Stimulated activated CD4-positive, alpha-beta T cell treated with anti-CD3 and anti-CD28 coated beads, TNF-alpha, amount 100 ng/mL, for 48 hours (primary cell): ENCODE results near the gene ANXA3.
"Not testable (repeated sequence)": the region's sequence is repeated elsewhere in the genome, so short reads cannot be mapped to it uniquely, and the experiment has no call there.

Experiments used
- DNase-seq, 3 donors: peaks; one replicate each; pipeline ENCODE4 v3.0.0-alpha.2; 2020; ENCODE audit warnings: low read depth in 3 of 3

Gene ANXA3

DNA sequence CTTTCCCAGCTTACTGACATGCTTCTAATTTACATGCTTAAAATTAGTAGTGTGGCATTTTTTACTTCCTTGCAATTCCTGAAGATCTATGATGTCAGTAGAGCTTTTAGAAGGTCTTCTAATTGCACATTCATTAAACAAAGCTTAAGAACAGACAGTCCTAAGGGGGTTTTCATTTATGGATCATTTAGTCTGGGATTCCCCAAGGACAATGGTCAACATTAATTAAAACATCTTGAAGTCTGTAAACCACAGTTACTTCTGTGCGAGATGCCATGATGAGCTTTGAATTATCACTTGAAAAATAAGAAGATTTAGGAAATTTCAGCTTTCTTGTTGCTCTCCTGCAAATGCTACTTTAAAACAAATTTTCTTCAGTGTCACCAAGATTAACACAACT, 20.2 kb downstream of the ANXA3 start:
- no peak for DNase-seq

DNA sequence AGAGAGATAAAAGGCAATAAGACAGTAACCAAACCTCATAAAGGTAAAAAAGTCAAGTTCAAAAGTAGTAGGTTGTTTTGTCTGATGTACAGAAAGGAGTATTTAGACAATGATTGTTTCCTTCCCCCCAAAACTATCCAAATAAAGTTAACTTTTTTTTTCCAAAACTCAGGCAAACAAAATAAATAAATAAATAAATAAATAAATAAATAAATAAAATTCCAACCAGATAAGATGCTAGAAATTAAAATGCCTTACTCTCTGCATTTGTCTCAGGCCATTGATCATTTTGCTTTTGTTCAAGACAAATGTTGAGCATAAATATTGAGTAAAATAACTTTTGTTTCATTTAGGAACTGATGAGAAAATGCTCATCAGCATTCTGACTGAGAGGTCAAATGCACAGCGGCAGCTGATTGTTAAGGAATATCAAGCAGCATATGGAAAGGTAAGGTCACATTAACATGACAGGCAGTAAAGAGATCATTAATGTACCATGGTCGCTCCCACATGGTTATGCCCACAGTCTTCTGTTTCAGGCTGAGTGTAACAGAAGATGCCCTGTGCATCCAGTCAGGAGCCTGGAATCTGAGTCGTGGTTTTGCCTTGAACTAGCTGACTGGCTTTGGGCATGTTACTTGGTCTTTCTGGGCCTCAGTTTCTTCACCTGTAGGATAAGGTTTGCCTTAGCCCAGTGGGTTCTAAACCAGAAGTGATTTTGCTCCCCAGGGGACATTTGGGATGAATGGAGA, 27.3 kb downstream of the ANXA3 start:
- no peak for DNase-seq

DNA sequence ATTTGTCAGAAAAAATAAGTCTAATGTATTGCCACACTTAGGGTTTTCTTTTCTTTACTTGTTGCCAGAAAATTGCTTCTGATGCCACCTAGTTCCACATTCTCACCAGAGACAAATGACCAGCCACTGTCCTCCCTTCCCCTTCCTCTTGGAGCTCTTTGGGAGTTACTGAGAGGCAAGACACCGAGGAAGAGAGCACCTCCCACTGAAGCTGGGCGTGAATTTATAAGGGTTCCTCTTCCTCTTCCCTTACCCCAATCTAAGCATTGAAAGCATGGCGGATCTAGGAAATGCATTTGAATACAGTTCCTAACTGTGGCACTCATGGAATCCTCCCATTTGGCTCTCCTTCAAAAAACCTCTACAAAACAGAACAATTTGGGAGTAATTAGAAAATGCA, 30.0 kb downstream of the ANXA3 start:
- DNase-seq = no peak

DNA sequence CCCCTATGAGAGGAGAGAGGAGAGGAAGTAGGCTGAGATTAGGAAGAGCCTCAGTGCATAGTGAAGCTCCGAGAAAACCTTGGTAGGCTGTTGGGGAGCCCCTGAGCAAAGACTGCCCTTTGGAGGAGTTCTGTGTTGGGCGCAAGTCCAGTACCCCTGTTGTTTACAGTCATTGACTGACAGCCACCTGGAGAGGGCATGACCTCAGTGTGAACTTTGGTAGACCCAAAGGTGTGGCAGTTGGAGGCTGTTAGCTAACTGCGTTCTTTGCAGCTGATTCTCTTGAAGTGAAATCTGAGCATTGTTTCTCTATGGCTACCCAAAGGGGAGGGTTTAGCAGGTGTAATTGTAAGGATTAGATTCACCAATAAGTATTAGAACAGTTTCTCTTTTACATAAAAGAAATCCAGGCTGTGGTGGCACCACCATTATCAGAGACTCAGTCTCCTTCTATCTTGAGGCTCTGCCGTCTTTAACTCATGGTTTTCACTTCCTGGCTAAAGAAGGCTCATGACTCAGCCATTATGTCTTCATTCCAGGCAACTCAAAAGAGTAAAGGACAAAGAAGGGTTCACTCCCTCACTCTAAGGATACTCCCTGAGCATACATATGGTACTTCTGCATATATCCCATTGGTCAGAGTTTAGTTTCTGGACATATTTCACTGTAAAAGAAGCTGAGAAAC, 33.4 kb downstream of the ANXA3 start:
- DNase-seq = no peak

DNA sequence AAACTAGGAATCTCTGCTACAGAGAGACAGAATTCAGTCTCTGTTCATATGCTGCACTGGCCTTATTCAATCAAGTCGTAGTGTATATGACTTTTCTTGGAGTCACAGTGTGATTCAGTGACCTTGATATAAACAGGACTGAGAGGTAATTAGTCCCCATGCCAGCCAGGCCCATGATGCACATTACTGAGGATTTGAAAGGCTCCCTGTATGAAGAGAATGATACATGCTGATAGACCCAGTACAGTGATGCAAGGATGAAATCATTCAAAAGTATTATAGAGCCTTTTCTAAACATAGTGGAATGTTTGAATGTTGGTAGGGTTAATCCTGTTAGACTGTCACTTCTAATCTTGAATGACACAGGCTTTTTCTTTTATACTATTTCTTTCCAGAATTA, 34.1 kb downstream of the ANXA3 start:
- DNase-seq = no peak

DNA sequence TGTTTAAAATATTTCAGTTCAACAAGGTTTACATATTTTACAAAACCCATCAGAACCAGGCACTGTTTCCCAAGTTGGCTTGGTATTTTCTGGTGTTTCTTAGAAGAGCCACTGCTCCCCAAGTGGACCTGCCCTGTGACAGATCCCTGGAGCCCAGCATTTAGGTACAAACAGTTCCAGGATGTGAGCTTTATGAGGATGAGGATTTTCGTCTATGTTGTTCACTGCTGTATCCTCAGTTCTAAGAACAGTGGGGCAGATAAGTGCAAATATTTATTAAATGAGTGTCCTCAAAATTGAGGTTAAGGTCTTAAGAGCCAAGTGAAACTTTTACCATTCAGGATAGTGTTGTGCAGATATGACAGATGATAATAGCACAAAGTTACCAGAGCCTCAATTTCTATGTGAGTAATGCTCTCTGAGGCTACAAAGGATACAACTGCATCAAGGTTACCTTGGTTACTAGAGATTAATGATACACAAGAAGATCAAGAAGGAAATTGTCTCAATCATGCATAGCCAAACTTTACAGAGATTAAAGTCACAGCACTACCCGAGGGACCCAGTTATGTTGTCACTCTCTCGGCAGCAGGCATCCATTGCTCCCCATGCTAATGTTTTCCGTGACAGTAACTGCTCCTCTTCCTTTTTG, 37.5 kb downstream of the ANXA3 start:
- DNase-seq = no peak

DNA sequence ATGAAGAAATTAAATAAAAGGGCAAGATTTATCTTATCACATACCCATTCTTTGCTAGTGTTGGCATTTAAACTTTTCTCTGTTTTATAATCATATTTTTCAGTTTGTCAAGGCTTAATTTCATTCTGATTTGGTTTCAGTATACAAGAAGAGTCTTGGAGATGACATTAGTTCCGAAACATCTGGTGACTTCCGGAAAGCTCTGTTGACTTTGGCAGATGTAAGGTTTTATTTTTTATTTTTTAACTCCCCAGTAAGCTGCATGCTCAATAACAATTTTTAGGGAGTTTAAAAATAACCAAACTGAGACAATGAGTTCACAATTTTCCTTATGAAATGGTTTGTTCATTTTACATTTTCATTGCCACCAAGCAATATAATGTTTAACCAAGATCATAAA, 39.8 kb downstream of the ANXA3 start:
- no peak for DNase-seq

DNA sequence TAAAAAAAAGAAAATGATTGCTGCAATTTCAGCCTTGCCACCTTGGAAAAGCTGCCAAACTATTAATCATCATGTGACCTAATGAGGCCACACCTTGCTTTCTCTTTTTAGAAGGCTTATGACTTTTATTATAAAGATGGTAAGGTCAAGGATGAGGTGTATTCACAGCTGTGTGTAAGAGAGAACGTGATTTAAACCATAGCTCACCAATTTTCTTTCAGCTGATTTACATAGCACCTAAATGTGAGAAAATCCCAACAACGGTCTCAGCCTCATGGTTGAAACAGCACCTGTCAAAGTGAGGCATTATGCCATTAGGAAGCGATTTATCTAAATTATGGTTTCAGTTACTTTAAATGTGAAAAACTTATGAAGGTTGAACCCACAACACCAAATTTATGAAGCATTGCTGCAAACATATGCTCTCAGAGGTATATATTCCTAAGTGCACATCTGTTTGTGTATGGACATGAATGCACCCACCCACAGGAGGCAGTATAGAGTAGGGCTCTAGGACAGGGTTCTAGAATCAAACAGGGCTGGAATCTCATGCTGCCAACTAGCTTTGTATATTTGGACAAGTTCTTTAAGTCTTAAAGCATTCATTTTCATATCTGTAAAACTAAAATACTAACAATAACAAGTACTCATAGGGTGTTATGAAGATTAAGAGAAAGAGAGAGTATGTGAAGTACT, 40.7 kb downstream of the ANXA3 start:
- no peak for DNase-seq

DNA sequence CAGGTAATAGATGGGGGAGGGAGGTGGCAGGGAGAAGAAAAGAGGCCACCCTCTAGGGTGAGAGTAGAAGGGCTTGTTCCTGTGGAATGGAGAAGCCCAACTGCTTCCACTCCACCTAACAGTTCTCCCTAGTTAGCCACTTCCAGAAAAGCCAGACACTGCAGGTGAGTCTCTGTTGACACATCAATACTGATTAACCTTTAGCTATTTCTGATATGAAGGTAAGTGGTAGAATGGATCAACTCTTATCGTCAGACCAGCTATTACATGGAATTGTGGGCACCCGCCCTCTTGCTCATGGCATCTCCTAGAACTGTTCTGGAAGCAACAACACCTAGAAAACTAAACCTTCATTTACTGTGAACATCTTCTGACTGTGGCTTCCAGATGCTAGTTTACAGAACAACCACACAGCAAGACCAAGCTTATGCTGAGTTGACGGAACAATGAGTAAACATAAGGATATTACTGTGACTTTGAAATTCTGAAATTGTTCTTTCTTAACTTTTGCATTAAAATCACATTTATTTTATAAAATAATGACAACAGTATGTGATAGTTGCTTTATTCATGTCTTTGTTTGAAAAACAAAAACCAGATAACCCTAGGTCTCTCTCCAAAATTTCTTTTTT, 44.7 kb downstream of the ANXA3 start:
- DNase-seq = no peak

DNA sequence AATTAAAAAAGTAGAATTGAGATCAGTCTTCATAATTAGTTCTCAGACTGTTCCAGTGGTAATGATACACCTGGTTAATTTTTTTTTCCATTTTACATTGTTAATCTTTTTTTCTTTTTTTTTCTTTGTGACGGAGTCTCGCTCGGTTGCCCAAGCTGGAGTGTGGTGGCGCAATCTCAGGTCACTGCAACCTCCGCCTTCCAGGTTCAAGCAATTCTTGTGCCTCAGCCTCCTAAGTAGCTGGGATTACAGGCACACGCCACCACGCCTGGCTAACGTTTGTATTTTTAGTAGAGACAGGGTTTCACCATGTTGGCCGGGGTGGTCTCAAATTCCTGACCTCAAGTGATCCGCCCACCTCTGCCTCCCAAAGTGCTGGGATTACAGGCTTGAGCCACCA, 46.9 kb downstream of the ANXA3 start:
- not testable (repeated sequence) for DNase-seq

DNA sequence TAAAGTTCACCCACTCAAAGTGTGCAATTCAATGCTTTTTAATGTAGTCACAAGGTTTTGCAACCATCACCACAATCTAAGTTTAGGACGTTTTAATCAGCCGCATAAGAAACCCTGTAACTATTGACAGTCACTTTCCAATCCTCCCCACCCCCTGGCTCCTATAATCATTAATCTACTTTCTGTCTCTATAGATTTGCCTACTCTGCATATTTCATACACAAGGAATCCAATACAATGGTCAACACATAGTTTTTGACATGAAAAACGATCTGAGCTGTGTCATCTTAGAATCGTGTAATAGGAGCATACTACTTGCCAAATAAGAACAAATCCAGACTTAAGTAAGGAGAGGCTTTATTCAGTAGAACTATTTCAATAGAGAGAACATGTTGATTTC, 47.6 kb downstream of the ANXA3 start:
- no peak for DNase-seq

DNA sequence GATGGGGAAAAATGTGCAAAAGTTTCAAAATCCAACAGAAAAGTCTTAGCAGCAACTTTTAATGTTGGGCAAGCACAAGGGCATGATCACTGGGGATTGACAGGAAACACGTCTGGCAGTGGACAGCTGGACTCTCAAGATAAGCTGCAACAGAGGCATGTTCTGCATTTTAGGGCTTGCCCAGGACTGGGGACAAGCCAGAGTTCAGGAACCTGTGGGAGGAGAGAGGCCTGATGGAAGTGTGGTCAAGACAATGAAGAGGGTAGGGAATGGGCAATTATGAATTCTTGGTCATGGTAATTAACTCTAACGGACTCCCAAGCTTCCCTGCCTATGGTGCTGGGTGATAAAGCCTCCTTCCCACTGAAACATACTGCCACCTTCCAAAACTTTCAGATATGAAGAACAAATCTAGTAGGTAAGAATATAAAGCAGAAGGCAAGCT, 48.4 kb downstream of the ANXA3 start:
- DNase-seq = no peak

DNA sequence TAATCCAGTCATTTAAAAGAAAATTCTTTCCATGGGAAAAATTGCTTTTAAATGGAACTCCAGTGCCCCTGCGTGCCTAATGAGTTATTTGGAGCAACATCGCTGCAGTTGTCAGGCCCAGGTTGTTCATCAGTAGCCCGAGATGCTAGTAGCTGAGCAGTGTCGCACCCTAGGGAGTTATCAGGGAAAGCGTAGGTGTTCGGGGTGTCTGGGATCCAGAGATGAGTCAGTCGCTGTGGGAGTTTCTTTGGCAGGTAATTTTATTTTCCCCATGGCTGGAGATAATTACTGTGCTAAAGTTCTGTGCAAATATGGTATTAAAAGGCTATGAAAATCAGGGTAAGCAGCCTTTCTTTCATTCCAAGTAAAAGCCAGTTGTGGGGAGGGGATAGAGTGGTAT, 49.4 kb downstream of the ANXA3 start:
- DNase-seq = no peak

DNA sequence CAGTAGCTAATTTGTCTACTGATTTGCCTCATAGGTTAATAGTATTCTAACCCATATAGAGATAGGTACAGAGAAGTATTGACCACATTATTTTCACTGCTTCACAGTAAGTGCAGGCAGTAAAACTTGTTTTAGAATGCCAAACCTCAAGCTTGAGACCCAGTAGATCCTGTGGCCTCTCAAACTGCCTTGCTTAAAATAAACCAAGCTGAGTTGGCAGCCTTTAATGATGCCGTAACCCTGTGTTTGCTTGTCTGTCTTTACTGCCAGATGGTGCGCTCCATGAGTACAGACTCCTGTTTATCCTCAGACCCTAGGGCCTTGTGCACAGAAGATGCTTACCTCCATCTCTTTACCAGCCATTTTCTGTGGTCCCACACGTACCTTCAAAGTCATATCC, 50.8 kb downstream of the ANXA3 start:
- no peak for DNase-seq

DNA sequence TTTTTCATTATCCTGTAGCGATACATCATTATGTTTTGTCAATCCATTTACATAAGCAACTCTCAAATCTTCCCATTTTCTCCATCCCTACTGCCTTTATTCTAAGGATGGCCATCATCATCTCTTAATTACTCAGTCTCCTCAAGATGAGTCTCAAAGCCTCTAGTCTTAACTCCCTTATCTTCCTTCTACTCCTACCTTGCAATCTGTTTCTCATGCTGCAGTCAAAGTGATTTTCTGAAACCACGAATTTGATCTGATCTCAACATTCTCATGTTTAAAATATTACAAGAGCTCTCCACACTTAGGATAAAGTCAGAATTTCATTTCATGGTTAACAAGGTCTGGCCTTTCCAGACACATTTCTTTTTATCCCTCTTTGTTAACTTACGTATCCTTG, 51.8 kb downstream of the ANXA3 start:
- DNase-seq = no peak

DNA sequence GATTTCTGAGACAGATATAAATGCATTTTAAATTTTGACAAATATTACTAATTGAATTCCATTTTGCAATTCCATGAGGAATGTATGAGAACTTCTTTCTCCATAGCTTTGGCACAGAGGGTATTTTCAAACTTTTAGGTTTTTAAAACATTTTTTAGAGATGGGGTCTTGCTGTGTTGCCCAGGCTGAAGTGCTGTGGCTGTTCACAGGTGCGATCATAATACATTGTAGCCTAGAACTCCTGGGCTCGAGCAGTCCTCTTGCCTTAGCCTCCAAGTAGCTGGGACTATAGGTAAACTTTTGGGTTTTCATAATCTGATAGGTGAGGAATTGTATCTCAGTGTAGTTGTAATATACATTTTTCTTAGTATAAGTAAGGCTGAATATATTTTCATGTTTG, 53.4 kb downstream of the ANXA3 start:
- DNase-seq = no peak

DNA sequence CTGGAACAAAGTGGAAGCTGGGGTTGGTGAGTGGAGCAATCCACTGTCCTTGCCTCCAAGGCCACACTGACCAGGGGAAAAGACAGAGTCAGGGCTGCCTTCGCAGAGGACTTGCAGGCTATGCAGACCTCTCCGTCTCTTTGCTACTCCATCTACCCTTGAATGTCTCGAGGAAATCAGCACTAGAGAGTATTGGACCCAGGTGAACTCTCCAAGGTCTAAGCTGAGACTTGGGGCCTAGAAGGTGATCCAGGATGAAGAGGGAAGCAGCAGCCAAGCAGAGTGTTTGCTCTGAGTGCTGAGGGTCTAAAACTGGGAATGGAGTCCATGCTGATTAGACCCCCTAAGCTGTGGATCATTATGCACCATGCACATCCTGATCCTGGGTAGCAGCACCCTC, 54.5 kb downstream of the ANXA3 start:
- no peak for DNase-seq

DNA sequence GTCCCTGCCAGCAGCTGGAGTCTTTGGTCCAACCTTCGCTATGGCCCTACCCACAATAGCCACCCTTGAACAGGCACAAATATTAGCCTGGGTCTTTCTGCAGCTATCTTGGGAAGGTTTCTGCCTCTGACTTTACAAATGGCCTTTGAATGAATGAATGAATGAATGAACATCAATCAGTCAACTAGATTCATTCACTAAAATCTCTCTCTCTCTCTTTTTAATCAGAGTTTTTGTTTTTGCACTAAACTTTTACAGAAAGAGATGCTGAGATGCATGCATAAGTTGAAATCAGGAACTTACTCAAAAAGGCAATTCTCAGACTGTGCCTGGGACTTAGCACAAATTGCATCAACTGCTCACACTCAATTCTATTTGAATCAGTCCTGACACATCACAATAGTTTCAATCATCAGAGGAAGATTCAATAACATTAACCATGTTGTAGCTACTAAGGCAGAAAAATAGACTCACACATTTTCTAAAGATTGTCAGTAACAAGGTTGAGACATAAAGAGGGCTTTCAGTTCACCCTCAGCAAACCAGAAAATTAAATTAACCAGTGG, 55.0 kb downstream of the ANXA3 start:
- DNase-seq = no peak

DNA sequence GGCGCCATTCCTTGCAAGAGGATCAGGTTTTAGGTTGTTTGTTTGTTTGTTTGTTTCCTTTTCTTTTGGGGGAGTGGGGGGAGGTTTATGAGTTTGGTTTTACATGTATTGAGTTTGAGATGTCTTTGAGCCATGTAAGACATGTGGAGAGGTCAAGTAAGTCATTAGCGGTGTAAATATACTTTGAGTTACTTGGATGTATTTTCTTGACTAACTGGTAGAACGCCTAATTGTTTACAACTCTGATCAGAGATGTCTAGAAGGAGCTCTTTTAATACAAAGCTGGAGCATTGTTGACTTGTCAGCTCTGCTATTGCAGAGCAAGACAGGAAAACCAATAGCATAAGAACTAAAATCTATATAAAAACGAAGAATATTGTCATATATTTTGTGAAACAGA, 57.1 kb downstream of the ANXA3 start:
- no peak for DNase-seq

DNA sequence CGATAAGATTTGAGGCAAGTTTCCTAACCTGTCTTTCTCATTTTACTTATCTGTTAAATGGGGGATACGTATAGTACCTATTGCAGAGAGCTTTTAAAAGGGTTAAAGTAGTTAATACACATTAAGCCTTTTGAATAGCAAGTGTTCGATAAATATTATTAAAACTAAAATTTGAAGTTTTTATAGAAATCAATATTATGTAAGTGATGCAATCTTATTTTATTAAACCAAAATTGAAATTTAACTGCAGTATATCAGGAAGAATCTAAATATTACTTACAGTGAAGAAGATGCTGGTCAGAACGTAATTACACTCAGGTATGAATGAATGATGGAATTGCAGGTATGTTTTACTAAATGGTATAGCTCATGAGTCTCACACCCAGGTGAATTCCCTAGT, 58.0 kb downstream of the ANXA3 start:
- no peak for DNase-seq

DNA sequence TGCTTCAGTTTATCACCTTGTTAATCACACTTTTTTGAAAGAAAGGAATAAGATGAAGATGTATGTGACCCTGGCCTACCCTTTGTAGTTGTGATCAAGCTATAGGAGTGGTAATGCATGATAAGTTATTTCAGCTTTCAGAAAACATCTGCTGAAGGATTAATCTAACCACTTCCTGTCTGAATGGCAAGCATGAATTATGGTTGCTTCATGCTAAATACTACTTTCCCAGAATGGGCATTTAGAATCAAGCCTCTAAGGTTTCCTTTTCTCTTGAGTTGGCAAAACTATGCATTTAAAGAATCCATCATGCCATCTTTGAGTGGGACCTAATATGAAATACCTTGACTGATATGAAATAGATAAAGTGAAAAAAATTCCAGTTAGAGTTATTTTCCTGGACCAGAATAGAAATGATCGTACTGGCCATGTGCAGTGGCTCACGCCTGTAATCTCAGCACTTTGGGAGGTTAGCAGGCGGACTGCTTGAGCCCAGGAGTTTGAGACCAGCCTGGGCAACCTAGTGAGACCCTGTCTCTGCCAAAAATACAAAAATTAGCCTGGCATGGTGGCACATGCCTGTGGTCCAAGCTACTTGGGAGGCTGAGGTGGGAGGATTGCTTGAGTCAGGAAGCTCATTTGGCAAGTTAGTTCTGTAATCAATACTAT, 59.1 kb downstream of the ANXA3 start:
- DNase-seq = no peak
